HAP-1 (cell line): Measurements from ENCODE around the gene HCN3.
"Not testable (repeated sequence)": the region's sequence is repeated elsewhere in the genome, so short reads cannot be mapped to it uniquely, and the experiment has no call there.

Experiments
- DNase-seq, 2 experiments: peaks; one replicate each; pipeline ENCODE4 v3.0.0-alpha.2; 2016 to 2020; ENCODE audit warnings: low spot score in 2 of 2
- H3K27me3 ChIP-seq: fragments of 250-450 bp; sonication (Bioruptor Pico); 2 replicates; pipeline ENCODE4 v1.5.1; 2020; ENCODE audit warnings: low read depth, mild to moderate bottlenecking, moderate library complexity
- H3K36me3 ChIP-seq: fragments of 250-450 bp; sonication (Bioruptor Pico); replicated peaks from 2 replicates; pipeline ENCODE4 v1.5.1; 2020; ENCODE audit warnings: mild to moderate bottlenecking
- H3K4me1 ChIP-seq: fragments of 250-450 bp; sonication (Bioruptor Pico); 2 replicates; pipeline ENCODE4 v1.5.1; 2020; ENCODE audit warnings: mild to moderate bottlenecking
- H3K4me3 ChIP-seq: fragments of 250-450 bp; sonication (Bioruptor Pico); 2 replicates; pipeline ENCODE4 v1.5.1; 2020; ENCODE audit warnings: mild to moderate bottlenecking, moderate library complexity
- H3K9me3 ChIP-seq: fragments of 250-450 bp; sonication (Bioruptor Pico); 2 replicates; pipeline ENCODE4 v1.5.1; 2020; ENCODE audit warnings: mild to moderate bottlenecking, moderate library complexity
- in situ Hi-C: fragments of 300-500 bp; cut with MboI; formaldehyde crosslinking; loops from 3 replicates; pipeline ENCODE4 v1.14.3; 2020; ENCODE audit warnings: low sequenced_read_pairs, inconsistent platforms, mixed read lengths

Gene HCN3

DNA sequence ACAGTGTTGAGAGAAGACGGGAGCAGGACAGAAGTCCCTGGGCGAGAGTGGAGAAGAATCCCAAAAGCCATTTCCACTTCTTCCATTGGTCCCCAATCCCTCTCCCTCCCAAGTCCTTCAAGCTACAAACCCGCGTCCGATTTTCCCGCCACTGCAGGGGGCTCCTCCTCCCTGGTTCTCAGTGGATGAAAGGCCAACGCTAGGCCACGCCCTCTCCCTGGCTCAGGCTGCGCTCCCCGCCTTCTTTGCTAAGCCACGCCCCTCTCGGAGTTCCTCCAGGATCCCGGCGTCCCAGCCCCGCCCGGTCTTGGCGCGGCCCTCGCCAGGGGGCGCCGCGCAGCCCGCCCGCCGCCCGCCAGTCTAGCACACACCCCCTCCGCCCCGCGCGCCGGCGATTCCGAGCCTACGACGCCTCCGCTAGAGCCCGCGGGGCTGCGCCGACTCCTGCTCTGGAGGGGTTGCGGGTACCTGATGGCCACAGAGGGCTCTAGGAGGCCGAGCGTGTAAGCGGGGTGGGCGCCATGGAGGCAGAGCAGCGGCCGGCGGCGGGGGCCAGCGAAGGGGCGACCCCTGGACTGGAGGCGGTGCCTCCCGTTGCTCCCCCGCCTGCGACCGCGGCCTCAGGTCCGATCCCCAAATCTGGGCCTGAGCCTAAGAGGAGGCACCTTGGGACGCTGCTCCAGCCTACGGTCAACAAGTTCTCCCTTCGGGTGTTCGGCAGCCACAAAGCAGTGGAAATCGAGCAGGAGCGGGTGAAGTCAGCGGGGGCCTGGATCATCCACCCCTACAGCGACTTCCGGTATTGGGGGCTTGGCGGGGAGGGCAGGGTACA is at the start of gene HCN3:
Gene HCN3, plus strand, starts transcription at position 394 of the 832 bp plus-strand sequence. Its CDS starts 128 bp downstream, at position 522.
- no peaks in the 10 kb centered on the region for H3K27me3 ChIP-seq
- H3K36me3 ChIP-seq, result no peaks in the 10 kb centered on the region; the same call in 1 of the 2 replicates
- in situ Hi-C loops, result no loop called here
- H3K4me1 ChIP-seq, result peaks cover 19% of the 10 kb centered on the region
- no peaks in the 10 kb centered on the region for H3K9me3 ChIP-seq
- H3K4me3 ChIP-seq, result peak within 1 kb of the TSS; percentile 58
- DNase-seq, result peak; percentile 95 to 100

DNA sequence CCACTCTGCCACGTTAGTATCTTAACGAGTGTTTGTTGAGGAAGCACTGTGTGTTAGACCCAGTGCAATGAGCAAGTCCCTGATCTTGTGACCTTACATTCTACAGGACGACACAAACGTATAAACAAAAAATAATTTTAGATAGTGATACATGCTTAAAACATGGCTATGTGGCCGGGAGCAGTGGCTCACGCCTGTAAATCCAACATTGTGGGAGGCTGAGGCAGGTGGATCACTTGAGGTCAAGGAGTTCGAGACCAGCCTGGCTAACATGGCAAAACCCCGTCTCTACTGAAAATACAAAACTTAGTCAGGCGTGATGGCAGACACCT is 49.2 kb upstream of the HCN3 start:
- peak overlapping the region; percentile 46 for H3K4me3 ChIP-seq
- peaks cover 8% of the 10 kb centered on the region for H3K36me3 ChIP-seq
- no peak for DNase-seq
- H3K27me3 ChIP-seq, result no peaks in the 10 kb centered on the region
- peaks cover 10% of the 10 kb centered on the region for H3K4me1 ChIP-seq
- in situ Hi-C loops, result no loop called here
- no peaks in the 10 kb centered on the region for H3K9me3 ChIP-seq

DNA sequence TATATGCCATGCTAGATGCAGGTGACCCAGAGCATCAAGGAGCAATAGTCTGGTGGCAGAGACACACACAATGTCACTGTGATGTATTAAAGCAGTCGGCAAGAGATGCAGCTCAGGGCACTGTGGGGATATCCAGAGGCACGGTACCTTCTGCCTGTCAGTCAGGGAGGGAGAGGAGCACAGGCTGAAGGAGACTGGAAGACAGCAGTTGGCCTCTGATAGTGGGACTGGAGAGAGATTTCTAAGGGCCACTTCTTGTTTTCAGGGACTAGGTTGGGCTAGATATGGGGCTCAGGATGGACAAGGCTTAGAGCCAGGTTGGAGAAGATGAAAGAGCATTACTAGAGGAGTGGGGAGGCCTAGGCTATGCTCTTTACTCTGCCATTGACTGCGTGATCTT is 46.0 kb upstream of the HCN3 start:
- DNase-seq, H3K27me3 ChIP-seq, H3K4me1 ChIP-seq, H3K36me3 ChIP-seq, in situ Hi-C loops, H3K9me3 ChIP-seq, H3K4me3 ChIP-seq: not testable (repeated sequence)

DNA sequence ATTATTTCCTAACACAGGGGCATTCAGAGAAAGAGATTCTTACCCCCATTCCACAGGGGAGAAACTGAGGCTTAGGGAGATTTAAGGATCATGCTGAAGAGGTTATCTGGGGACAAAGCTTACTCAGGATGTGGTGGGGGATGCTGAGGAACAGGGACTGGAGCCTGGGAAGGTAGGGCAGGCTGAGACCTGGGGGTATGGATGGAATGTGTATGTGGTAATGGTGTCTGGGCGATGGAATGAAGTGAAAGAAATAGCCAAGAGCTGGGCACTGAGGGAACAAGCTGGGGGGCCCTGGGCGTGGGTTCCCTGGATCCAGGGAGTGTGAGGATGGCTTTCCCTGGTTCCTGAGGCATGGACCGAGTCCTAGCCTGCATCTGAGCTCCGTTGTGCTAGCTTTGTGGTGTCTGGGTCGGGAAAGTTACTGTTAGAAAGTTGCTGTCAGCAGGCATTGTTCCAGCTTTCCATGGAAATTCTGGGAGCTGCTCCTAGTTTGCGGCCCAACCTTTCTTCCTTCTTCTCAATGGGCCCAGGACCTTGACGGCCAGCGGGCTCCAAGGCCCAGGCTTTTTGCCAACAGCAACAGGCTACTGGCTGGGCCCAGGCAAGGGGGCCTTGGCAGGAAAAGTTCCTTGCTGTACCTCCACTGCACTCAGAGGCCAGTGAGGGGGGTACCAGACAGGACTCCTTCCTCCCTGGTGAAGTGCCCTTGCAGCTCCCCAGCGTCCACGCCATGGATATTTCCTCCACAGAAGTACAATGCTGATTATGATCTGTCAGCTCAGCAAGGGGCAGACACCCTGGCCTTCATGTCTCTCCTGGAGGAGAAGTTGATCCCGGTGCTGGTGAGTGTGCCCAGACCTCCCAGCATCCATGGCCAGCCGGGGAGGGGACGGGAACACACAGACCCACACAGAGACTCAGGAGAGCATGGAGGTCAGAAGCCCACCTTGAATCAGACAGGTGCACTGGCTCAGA is 45.0 kb upstream of the HCN3 start:
- H3K36me3 ChIP-seq, in situ Hi-C loops, H3K4me3 ChIP-seq, DNase-seq, H3K4me1 ChIP-seq, H3K9me3 ChIP-seq, H3K27me3 ChIP-seq: not testable (repeated sequence)

- H3K4me3 ChIP-seq, H3K36me3 ChIP-seq, DNase-seq, in situ Hi-C loops, H3K27me3 ChIP-seq, H3K4me1 ChIP-seq, H3K9me3 ChIP-seq: not testable (repeated sequence)
Measured at GRCh38 chr1:155233502-155233901, 43.8 kb upstream of the HCN3 start.

DNA sequence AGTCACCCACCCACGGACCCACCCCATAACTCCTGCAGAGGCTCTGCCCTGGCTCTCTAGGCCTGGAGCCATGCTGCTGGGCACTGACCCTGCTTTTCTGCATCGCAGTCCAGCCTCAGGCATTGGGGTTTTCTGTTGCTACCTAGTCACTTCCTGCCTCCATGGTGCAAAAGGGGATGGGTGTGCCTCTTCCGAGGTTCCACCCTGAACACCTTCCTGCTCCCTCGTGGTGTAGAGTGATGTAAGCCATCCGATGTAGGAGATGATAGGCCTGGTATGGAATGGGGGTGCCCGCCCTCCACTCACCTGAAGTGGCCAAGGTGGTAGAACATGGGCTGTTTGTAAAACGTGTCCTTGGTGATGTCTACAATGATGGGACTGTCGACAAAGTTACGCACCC is 41.9 kb upstream of the HCN3 start:
- H3K4me1 ChIP-seq, H3K9me3 ChIP-seq, in situ Hi-C loops, H3K4me3 ChIP-seq, H3K27me3 ChIP-seq, H3K36me3 ChIP-seq, DNase-seq: not testable (repeated sequence)

GRCh38 chr1:155236451-155236850 is 40.8 kb upstream of the HCN3 start:
- no peaks in the 10 kb centered on the region for H3K27me3 ChIP-seq
- no peaks in the 10 kb centered on the region for H3K9me3 ChIP-seq
- H3K4me1 ChIP-seq, result peaks cover 3% of the 10 kb centered on the region; the same call in 1 of the 2 replicates
- no peak overlapping the region for H3K4me3 ChIP-seq
- DNase-seq, result no peak
- H3K36me3 ChIP-seq, result peaks cover 7% of the 10 kb centered on the region; the same call in 1 of the 2 replicates
- in situ Hi-C loops, result no loop called here

DNA sequence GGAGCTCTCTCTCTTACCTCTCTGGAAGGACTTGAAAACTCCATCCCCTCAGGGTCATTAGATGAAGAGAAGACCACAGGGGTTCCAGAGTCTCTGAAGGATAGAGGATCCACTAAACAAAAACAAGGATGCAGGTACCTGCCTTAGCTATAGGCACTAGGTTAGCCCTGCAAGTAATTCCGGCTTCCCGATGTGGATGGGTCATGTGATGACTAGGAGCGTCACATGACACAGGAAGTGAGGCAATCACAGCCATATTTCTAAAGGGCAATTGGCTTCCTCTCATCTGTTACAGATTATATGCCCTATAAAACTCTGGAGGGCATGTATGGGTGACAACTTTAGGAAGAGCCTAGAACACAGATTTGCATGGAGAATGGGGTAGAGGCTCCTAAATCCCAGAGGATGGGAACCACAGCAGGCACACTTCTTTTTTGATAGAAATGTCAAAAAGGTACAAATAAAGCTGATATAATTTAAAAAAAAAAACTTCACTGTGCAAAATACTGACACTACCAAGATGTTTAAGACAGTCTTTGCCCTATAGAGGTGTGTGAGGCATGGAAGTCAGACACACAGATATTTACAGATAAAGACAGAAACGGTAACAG is 36.1 kb upstream of the HCN3 start:
- H3K4me3 ChIP-seq, result peak overlapping the region; percentile 22
- H3K36me3 ChIP-seq, result peaks cover 7% of the 10 kb centered on the region; the same call in 1 of the 2 replicates
- in situ Hi-C loops, result no loop called here
- H3K27me3 ChIP-seq, result no peaks in the 10 kb centered on the region
- H3K9me3 ChIP-seq, result no peaks in the 10 kb centered on the region
- peaks cover 21% of the 10 kb centered on the region for H3K4me1 ChIP-seq
- DNase-seq, result peak; percentile 75 to 77

GRCh38 chr1:155241841-155242264 is 35.4 kb upstream of the HCN3 start:
- no peak for DNase-seq
- H3K36me3 ChIP-seq, result peaks cover 3% of the 10 kb centered on the region; the same call in 1 of the 2 replicates
- no peaks in the 10 kb centered on the region for H3K27me3 ChIP-seq
- in situ Hi-C loops, result no loop called here
- no peak overlapping the region for H3K4me3 ChIP-seq
- H3K9me3 ChIP-seq, result no peaks in the 10 kb centered on the region
- H3K4me1 ChIP-seq, result peaks cover 21% of the 10 kb centered on the region

- H3K4me1 ChIP-seq, result peaks cover 21% of the 10 kb centered on the region
- no peaks in the 10 kb centered on the region for H3K27me3 ChIP-seq
- H3K9me3 ChIP-seq, result no peaks in the 10 kb centered on the region
- in situ Hi-C loops, result no loop called here
- no peak for DNase-seq
- peaks cover 5% of the 10 kb centered on the region for H3K36me3 ChIP-seq
- H3K4me3 ChIP-seq, result peak overlapping the region; percentile 42
Measured at GRCh38 chr1:155242805-155243358, 34.4 kb upstream of the HCN3 start.

DNA sequence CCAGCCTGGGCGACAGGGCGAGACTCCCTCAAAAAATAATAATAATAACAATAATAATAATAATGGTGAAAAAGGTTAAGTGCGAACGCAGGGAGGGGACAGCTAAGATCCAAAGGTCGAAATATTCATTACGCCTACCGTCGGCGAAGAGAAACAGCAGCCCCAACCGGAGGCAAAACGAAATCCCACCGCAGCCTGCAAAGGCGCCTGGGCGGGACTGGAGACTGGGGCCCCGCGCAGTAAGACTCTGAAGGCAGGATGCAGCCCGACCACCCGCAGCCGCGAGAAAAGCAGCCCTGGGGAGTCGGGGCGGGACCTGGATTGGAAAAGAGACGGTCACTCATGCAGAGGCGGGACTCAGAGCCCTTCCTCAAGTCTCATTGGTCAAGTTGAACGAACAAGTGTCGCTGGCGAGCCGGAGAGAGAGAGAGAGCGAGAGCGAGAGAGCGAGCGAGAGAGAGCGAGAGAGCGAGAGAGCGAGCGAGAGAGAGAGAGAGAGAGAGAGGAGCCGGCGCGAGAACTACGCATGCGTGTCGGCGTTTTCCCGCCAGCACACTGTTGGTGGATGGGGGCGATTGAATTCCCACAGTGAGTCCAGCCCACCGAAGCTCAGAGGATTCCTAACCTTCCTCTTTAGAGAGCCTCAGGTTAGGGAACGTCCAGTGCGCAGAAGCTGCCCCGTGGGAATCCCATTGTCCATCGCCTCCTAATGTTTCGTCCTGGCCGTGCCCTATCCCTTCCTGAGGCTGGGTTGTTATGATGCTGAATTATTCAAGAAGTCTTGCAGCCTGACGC is 32.7 kb upstream of the HCN3 start:
- H3K4me3 ChIP-seq, result peak overlapping the region; percentile 42
- no peaks in the 10 kb centered on the region for H3K9me3 ChIP-seq
- in situ Hi-C loops, result no loop called here
- no peaks in the 10 kb centered on the region for H3K27me3 ChIP-seq
- H3K4me1 ChIP-seq, result peaks cover 21% of the 10 kb centered on the region
- peaks cover 21% of the 10 kb centered on the region for H3K36me3 ChIP-seq
- DNase-seq, result peak; percentile 99

GRCh38 chr1:155245163-155245524 is 32.1 kb upstream of the HCN3 start:
- DNase-seq, result no peak
- in situ Hi-C loops, result no loop called here
- H3K4me3 ChIP-seq, result peak overlapping the region; percentile 17

DNA sequence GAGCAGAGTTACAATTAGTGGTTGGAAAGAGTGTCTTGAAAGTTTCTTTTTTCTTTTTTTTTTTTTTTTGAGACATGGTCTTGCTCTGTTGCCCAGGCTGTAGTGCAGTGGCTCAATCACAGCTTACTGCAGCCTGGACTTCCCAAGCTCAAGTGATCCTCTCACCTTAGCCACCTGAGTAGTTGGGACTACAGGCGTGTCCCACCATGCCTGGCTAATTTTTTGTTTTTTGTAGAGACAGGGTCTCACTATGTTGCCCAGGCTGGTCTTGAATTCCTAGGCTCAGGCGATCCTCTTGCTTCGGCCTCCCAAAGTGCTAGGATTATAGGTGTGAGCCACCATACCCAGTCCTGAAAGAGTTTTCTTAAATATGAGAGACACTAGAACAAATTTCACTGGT is 30.5 kb upstream of the HCN3 start:
- in situ Hi-C loops, H3K4me3 ChIP-seq, H3K27me3 ChIP-seq, DNase-seq, H3K9me3 ChIP-seq: not testable (repeated sequence)
- Histone ChIP-seq H3K4me1 (peaks cover 18% of the 10 kb centered on the region), H3K36me3 (peaks cover 31% of the 10 kb centered on the region)

More at GRCh38 chr1:155245163-155245524, 32.1 kb upstream of the HCN3 start:
- H3K4me1 ChIP-seq, result peaks cover 21% of the 10 kb centered on the region
- peaks cover 24% of the 10 kb centered on the region for H3K36me3 ChIP-seq
- no peaks in the 10 kb centered on the region for H3K27me3 ChIP-seq
- no peaks in the 10 kb centered on the region for H3K9me3 ChIP-seq
